ENCODE measurements around the gene ARF1. TPM values are rescaled to one million over a fixed set of nuclear protein-coding genes. Genes with fewer than 3 reads are reported as not detected.

ARF1 gene
- total RNA-seq, 1 donor: 339 TPM

DNA sequence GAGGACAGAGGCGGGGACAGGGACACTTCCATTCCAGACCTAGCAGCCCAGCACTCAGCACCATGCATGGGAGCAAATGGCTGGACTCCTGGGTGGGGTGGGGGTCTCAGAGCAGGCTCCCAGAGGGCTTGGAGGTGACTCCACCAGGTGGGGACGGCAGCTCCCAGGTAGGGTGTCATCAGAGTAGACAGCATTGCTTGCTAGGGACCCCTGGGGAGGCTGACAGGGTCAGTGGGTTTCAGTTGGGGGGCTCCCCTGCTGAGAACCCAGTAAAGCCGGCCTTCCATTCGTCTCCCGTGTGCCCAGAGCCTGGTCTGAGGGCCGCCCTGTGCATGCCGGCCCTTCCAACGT, 62.5 kb downstream of the ARF1 start:
- DNase-seq (ENCODE audit: low read depth): no peak
- no peak overlapping the region for H3K4me3 ChIP-seq (ENCODE audit: low read depth, low read length)
- no peak for TF ChIP-seq CTCF (IDR thresholded peaks at IDR 0.05; ENCODE audit: insufficient read depth, low read depth, low read length)

DNA sequence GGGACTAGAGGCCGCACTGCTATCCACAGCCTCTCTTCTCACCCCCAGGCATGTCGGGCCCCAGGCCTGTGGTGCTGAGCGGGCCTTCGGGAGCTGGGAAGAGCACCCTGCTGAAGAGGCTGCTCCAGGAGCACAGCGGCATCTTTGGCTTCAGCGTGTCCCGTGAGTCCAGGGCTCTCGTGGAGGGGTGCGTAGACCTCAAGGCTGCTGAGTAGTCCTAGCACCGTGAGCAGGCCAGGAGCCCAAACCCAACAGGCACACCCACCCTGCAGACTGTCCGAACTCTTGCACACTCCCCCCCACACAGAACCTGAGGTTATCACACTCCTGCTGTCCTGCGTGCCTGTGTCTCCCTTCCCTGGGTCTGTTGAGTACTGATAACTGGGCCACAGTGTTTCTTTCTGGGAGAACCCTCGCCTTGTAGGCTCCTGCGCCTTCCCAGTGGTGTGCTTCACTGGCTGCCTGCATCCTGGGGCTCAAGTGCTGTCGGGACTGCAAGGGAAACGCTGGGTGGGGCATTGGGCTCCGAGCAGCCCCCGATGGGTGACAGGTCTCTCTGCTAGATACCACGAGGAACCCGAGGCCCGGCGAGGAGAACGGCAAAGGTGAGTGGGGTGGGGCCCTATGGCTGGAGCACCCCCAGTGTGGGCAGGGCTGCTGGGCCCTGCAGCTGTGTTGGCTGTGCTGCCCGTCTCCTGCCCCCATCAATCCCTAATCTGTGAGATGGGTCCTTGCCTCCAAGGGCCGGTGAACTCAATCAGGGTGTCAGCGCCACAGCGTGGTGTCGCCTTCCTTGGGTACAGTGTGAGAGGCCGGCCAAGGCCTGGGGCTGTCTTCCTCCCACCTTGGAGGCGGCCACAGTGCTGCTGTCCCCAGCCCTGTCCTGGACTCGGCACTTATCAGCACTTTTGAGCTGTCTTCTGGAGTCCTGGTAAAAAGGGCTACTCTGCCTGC, 63.2 kb downstream of the ARF1 start:
- H3K4me3 ChIP-seq (ENCODE audit: low read depth, low read length): no peak overlapping the region
- DNase-seq (ENCODE audit: low read depth): no peak
- TF ChIP-seq CTCF (IDR thresholded peaks at IDR 0.05; ENCODE audit: insufficient read depth, low read depth, low read length): no peak

DNA sequence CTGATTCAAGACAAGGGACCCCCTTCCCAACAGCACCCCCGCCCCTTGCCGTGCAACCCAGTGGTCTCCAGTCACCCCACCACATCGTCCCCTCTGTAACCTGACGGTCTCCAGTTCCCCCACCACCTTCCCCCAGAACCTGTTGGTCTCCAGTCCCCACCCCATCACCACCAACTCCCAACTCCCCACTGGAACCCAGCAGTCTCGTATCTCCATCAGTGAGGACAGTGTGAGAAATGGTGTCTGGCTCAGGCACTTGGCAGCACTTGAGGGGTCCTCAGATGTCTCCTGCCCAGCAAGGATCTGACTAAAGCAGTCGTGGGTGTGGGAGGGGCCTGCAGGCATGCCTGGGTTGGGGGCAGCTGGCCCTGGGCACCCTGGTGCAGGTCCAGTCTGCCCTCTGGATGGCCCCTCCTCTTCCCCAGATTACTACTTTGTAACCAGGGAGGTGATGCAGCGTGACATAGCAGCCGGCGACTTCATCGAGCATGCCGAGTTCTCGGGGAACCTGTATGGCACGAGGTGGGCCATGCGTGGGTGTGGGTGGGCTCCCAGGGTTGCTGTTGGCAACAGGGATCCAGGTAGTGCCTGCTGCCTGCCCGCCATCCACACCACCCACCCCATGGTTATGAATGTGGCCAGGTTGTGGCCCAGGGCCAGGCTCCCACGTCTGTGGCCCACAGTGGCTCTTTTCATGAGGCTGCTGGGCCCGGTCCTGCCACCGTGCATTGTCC, 64.1 kb downstream of the ARF1 start:
- DNase-seq (ENCODE audit: low read depth): no peak
- no peak for TF ChIP-seq CTCF (IDR thresholded peaks at IDR 0.05; ENCODE audit: insufficient read depth, low read depth, low read length)
- no peak overlapping the region for H3K4me3 ChIP-seq (ENCODE audit: low read depth, low read length)

- DNase-seq (ENCODE audit: low read depth): no peak
- no peak overlapping the region for H3K4me3 ChIP-seq (ENCODE audit: low read depth, low read length)
- no peak for TF ChIP-seq CTCF (IDR thresholded peaks at IDR 0.05; ENCODE audit: insufficient read depth, low read depth, low read length)
Observed at GRCh38 chr1:228147151-228147693, 64.7 kb downstream of the ARF1 start.

- no peak overlapping the region for H3K4me3 ChIP-seq (ENCODE audit: low read depth, low read length)
- no peak for TF ChIP-seq CTCF (IDR thresholded peaks at IDR 0.05; ENCODE audit: insufficient read depth, low read depth, low read length)
- no peak for DNase-seq (ENCODE audit: low read depth)
Observed at GRCh38 chr1:228147768-228148167, 65.3 kb downstream of the ARF1 start.

- no peak for TF ChIP-seq CTCF (IDR thresholded peaks at IDR 0.05; ENCODE audit: insufficient read depth, low read depth, low read length)
- DNase-seq (ENCODE audit: low read depth): no peak
- H3K4me3 ChIP-seq (ENCODE audit: low read depth, low read length): no peak overlapping the region
Observed at GRCh38 chr1:228148196-228148861, 65.8 kb downstream of the ARF1 start.
